Right atrium auricular region (tissue), 2 donors: ENCODE measurements around the gene ZNF831. TPM values are rescaled to one million over a fixed set of nuclear protein-coding genes. Genes with fewer than 3 reads are reported as not detected.
A peak's percentile ranks its signal among the peaks of the same experiment; 100 is the strongest.

Experiments used
- DNase-seq: peaks from one replicate; pipeline ENCODE4 v3.0.0-alpha.2; 2019; ENCODE audit warnings: low spot score
- H3K27ac ChIP-seq, 2 donors: fragments of 200-600 bp; sonication (generic); 1 replicate in 1 of 2; 2 replicates in 1 of 2; pipeline ENCODE4 v1.5.1; 2016 to 2019
- H3K27me3 ChIP-seq, 2 donors: fragments of 200-600 bp; sonication (generic); one replicate each; pipeline versions ENCODE4 v1.5.1 to v1.6.0; 2017 to 2019
- H3K36me3 ChIP-seq: fragments of 200-600 bp; sonication (generic); one replicate; pipeline ENCODE4 v1.5.1; 2016
- H3K4me1 ChIP-seq, 2 donors: fragments of 200-600 bp; sonication (generic); one replicate each; pipeline versions ENCODE4 v1.5.1 to v1.6.0; 2017 to 2019
- H3K4me3 ChIP-seq, 2 donors: fragments of 200-600 bp; sonication (generic); 1 replicate in 1 of 2; 2 replicates in 1 of 2; pipeline ENCODE4 v1.5.1; 2017 to 2019; ENCODE audit warnings: mild to moderate bottlenecking in 1 of 2, moderate library complexity in 1 of 2
- H3K9me3 ChIP-seq, 2 donors: fragments of 200-600 bp; sonication (generic); one replicate each; pipeline ENCODE4 v1.5.1; 2019
- total RNA-seq, 2 donors: library from RNA; depleted of rRNA; stranded (reverse); fragments of >200 nt; gene quantifications; one replicate each; pipeline ENCODE4 v1.1.0, GENCODE V29; 2016
- TF ChIP-seq, protein P1 (sequence below), 2 donors: fragments of 200-600 bp; sonication (generic); IDR thresholded peaks; one replicate each; pipeline ENCODE4 v1.5.1; 2019; ENCODE audit warnings: antibody characterized with exemption in 2 of 2

Gene ZNF831
- total RNA-seq, 2 donors from 2014 or later = 0.19 to 0.47 TPM

GRCh38 chr20:59190466-59190865 is 26.8 kb downstream of the ZNF831 start:
- no peak overlapping the region for H3K27ac ChIP-seq
- H3K27me3 ChIP-seq = no peaks in the 10 kb centered on the region
- no peaks in the 10 kb centered on the region for H3K9me3 ChIP-seq
- no peaks in the 10 kb centered on the region for H3K36me3 ChIP-seq
- H3K4me1 ChIP-seq = no peaks in the 10 kb centered on the region
- DNase-seq = peak; percentile 54
- TF ChIP-seq, protein P1, sequence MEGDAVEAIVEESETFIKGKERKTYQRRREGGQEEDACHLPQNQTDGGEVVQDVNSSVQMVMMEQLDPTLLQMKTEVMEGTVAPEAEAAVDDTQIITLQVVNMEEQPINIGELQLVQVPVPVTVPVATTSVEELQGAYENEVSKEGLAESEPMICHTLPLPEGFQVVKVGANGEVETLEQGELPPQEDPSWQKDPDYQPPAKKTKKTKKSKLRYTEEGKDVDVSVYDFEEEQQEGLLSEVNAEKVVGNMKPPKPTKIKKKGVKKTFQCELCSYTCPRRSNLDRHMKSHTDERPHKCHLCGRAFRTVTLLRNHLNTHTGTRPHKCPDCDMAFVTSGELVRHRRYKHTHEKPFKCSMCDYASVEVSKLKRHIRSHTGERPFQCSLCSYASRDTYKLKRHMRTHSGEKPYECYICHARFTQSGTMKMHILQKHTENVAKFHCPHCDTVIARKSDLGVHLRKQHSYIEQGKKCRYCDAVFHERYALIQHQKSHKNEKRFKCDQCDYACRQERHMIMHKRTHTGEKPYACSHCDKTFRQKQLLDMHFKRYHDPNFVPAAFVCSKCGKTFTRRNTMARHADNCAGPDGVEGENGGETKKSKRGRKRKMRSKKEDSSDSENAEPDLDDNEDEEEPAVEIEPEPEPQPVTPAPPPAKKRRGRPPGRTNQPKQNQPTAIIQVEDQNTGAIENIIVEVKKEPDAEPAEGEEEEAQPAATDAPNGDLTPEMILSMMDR (IDR thresholded peaks at IDR 0.05) = no peak
- H3K4me3 ChIP-seq = no peak overlapping the region

DNA sequence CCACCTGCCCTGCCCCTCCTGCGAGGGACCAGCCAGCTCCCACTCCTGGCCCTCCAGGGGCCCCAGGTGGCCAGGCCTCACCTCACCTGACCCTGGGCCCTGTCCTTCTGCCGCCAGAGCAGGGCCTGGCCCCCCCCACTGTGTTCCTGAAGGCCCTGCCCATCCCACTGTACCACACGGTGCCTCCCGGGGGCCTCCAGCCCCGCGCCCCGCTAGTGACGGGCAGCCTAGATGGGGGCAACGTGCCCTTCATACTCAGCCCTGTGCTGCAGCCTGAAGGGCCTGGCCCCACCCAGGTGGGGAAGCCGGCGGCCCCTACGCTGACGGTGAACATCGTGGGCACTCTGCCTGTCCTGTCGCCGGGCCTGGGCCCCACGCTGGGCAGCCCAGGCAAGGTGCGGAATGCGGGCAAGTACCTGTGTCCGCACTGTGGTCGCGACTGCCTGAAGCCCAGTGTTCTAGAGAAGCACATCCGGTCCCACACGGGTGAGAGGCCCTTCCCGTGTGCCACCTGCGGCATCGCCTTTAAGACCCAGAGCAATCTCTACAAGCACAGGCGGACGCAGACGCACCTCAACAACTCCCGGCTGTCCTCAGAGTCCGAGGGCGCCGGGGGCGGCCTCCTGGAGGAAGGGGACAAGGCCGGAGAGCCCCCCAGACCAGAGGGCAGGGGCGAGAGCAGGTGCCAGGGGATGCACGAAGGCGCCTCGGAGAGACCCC is 27.6 kb downstream of the ZNF831 start:
- DNase-seq = peak; percentile 13
- Histone ChIP-seq H3K9me3 (no peaks in the 10 kb centered on the region), H3K4me3 (no peak overlapping the region), H3K27me3 (no peaks in the 10 kb centered on the region), H3K4me1 (no peaks in the 10 kb centered on the region), H3K27ac (no peak overlapping the region), H3K36me3 (no peaks in the 10 kb centered on the region)
- TF ChIP-seq, protein P1 (IDR thresholded peaks at IDR 0.05) = no peak

DNA sequence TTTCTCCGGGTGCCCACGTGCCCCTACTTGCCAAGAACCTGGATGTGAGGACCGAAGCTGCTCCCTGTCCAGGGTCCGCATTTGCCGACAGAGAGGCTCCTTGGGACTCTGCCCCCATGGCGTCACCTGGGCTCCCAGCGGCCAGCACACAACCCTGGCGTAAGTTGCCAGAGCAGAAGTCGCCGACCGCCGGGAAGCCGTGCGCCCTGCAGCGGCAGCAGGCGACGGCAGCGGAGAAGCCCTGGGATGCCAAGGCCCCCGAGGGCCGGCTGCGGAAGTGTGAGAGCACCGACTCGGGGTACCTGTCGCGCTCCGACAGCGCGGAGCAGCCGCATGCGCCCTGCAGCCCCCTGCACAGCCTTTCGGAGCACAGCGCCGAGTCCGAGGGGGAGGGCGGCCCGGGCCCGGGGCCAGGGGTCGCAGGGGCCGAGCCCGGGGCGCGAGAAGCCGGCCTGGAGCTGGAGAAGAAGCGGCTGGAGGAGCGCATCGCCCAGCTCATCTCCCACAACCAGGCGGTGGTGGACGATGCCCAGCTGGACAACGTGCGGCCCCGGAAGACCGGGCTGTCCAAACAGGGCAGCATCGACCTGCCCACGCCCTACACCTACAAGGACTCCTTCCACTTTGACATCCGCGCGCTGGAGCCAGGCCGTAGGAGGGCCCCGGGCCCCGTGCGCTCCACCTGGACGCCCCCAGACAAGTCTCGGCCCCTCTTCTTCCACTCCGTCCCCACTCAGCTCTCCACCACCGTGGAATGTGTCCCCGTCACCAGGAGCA is 28.3 kb downstream of the ZNF831 start:
- Histone ChIP-seq H3K36me3 (no peaks in the 10 kb centered on the region), H3K27ac (no peak overlapping the region), H3K4me3 (no peak overlapping the region), H3K27me3 (no peaks in the 10 kb centered on the region), H3K9me3 (no peaks in the 10 kb centered on the region), H3K4me1 (no peaks in the 10 kb centered on the region)
- peak; percentile 13 for DNase-seq
- TF ChIP-seq, protein P1 (IDR thresholded peaks at IDR 0.05) = no peak

DNA sequence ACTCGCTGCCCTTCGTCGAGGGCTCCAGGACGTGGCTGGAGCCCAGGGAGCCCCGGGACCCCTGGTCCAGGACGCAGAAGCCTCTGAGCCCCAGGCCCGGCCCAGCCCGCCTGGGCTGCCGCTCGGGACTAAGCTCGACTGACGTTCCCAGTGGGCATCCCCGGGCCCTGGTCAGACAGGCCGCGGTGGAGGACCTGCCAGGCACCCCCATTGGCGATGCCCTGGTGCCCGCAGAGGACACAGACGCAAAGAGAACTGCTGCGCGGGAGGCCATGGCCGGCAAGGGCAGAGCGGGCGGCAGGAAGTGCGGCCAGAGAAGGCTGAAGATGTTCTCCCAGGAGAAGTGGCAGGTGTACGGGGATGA is 28.9 kb downstream of the ZNF831 start:
- Histone ChIP-seq H3K27me3 (no peaks in the 10 kb centered on the region), H3K4me1 (no peaks in the 10 kb centered on the region), H3K9me3 (no peaks in the 10 kb centered on the region), H3K4me3 (no peak overlapping the region), H3K36me3 (no peaks in the 10 kb centered on the region), H3K27ac (no peak overlapping the region)
- TF ChIP-seq, protein P1 (IDR thresholded peaks at IDR 0.05) = no peak
- DNase-seq = peak; percentile 18

- no peaks in the 10 kb centered on the region for H3K9me3 ChIP-seq
- TF ChIP-seq, protein P1 (IDR thresholded peaks at IDR 0.05) = no peak
- peak; percentile 38 for DNase-seq
Measured at GRCh38 chr20:59193325-59193724, 29.7 kb downstream of the ZNF831 start.

More at GRCh38 chr20:59193325-59193724, 29.7 kb downstream of the ZNF831 start:
- no peak overlapping the region for H3K27ac ChIP-seq
- H3K36me3 ChIP-seq = no peaks in the 10 kb centered on the region
- no peaks in the 10 kb centered on the region for H3K4me1 ChIP-seq
- no peak overlapping the region for H3K4me3 ChIP-seq
- no peaks in the 10 kb centered on the region for H3K27me3 ChIP-seq
